SW480 (cell line): Measurements from ENCODE around the gene CSTPP1.
A peak's percentile ranks its signal among the peaks of the same experiment; 100 is the strongest.
"Not testable (repeated sequence)": the region's sequence is repeated elsewhere in the genome, so short reads cannot be mapped to it uniquely, and the experiment has no call there.

ENCODE experiments used
- DNase-seq: peaks from one replicate; pipeline ENCODE4 v3.0.0-alpha.2; 2016; ENCODE audit warnings: low spot score

CSTPP1 gene

DNA sequence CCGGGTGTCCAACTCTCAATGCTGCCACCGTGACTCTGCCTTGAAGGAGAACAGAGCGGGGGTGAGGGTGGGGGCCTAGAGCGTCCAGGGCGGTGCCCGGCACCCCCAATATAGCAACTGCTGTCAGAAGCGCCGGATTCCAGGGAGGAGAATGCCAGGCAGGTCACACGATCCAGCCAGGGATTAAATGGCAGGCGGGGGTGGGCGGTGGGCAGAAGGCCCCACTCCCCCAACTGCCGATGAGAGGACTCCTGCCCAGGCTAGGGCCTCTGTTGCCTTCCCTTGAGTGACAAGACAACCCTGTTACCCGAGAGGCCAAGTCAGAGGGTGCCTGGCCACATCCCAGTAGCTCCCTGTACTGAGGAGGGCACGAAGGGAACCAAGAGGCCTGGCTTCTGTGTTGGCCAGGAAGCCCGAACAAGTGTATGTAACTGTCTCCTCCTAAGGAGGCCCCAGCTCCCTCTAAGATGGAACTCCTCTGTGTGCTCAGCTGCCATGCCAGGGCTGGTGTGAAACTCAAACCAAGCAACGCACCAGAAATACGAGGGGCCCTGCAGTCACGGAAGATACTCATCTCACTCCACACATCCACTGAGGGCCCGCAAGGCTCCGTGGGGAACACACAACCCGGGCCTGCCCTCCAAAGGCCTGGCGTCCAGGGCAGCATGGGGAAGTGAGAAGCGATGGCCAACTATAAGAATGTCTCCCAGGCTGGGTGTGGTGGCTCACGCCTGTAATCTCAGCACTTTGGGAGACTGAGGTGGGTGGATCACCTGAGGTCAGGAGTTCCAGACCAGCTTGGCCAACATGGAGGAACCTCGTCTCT is 246.7 kb downstream of the CSTPP1 start:
- DNase-seq: no peak

DNA sequence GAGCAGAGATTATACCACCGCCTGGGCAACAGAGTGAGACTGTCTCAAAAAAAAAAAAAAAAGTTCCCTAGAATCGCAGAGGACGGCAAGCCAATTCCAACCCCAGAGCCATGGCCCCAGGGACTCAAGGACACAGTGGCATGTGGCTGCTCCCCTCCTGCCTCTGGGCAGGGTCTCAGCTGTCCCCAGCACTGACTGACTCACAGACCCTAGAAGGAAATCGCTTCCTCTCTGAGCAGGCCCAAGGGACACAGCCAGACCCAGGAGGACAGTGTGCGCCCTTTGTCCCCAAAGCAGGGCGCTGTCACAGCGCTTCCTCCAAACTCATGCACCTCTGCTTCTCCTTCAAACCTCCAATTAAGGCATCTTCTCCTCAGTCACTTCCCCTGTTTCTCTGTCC is 247.4 kb downstream of the CSTPP1 start:
- DNase-seq: no peak

DNA sequence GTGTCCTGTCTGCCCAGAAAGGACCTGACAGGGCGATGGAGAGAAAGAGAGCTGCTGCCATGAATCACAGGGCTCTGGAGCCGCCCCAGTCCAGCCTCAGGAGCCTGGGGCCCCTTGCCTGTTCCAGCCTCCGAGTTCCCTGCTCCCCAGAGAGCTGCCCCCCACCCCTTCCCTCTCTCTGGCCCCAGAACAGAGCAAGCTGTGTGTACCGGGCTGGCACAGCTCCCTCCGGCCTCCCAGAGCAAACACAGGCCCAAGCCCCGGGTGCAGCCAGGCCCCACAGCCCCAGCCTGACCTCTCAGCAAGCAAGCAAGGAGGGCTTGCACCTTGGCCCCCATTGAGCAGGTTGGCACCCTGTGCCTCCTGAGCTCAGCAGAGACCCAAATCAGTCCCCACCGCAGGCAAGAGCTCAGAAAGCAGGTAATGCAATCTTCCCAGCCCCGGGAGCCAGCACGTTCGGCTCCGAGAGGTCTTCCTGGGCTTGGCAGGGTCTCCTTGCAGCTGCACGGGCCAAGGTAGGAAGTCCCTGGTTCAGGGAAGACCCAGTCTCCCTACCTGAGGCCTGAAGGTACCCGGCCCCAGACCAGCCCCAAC is 248.2 kb downstream of the CSTPP1 start:
- no peak for DNase-seq

- DNase-seq: peak; percentile 51
These were observed 248.9 kb downstream of the CSTPP1 start for GRCh38 chr11:47185305-47186075.

- peak; percentile 48 for DNase-seq
These were observed 249.6 kb downstream of the CSTPP1 start, which contains the start of gene PACSIN3 for GRCh38 chr11:47186076-47186699. Gene PACSIN3 (minus strand): TSS chr11:47186434. CDS start chr11:47182727, 3,707 bp downstream.

DNA sequence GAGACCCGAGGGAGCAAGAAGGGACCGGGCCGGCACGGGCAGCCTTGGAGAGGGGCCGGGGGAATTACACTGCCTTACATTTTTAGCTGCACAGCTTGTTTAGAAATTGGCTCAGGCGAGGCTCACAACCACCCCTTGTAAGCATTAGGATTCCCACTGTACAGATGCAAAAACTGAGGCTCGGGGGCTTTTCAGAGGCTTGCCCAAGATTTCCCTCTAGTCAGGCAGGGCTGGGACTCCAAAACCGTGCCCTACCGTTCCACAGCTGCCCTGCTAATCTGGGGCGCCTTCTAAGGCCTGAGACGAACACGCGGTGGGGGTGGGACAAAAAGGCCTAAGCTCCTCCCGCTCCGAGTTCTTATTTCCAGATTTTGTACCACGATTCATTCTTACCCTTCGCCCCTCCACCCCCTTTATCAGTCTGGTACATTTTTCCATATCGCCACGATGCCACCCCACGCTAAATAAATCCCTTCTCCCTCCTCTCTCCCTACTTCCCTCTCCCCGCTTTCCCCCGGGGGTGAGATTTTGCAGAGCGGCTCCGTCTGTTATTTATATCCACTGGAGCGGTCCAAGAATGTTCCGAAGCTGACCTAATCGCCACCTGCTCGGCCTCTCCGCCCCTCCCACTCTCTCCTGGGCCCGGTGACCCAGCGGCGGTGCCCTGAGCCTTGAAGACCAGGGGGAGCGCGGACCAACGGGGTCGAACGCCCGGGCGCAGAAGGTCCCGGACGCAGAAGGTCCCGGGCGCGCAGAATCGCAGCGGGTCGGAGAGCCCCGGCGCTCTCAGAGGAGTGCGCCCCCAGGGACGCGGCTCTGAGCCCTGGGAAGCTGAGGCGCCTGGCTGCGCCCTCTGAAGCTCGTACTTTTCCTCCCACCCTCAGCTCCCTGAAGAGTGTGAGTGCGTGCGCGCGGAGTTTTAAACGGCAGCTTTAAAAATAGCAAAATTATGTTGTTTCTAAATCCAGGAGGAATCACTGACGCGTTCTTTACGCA is 250.4 kb downstream of the CSTPP1 start:
- no peak for DNase-seq

DNA sequence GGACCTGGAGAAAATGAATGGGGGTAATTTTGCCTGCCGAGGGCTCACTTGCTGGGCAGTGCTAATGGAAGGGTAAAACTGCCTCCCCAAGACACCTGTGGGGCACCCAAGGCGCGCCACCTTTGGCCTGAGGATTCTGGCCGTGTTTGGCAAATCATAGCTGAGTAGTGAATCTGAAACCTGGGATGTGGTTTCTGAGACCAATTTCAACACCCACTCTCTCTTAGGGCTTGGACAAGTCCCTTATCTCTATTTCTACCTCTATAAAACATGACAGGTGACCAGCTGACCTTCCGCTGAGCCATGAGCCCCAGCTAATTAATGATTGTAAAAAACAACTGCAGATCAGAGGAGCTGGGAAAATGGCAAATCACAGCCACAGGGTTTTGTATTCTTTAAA is 251.2 kb downstream of the CSTPP1 start:
- no peak for DNase-seq

GRCh38 chr11:47188259-47188658 is 251.7 kb downstream of the CSTPP1 start:
- no peak for DNase-seq

DNA sequence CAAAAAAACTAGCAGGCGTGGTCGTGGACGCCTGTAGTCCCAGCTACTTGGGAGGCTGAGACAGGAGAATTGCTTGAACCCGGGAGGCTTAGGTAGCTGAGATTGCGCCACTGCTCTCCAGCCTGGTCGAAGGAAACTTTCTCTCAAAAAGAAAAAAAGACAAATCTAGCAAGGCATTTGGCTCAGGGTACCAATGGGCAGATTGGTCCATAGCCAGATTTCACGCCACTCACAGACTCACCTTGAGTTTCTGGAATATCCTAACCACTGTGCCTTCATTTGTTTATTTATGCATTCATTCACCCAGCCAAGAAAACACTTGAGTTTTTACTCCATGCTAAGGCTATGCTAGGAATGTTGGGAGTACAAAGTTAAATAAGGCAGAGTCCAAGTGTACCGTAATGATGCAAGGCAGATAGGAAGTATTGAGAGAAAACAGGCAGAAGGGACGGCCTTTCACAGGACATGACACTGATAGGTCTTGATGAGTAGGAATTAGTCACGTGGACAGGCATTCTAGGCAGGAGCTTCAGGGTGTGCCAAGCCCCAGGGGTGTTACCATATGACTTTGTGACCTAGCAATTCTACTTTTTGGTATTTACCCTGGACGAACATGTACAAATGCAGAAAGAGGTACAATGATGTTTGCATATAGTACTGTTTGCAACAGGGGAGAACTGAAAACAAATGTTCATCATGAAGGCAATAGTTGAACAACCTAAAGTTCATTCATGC is 252.7 kb downstream of the CSTPP1 start:
- peak; percentile 49 for DNase-seq

DNA sequence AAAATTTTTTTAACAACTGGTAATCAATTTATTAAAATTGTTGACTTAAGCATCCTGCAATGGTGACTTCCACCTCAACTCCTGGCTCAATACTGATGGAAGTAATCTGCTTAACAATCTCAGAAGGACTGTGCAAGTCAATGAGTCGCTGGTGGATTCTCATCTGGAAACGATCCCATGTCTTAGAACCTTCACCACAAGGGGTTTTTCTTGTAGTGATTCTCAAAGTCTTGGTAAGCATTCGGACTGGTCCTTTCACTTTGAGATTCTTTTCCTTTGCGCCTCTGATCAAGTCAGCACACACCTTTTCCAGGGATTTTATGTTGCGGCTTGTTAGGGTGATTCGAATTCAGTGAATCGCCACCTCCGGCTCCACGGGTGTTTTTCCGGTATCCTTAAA is 254.6 kb downstream of the CSTPP1 start:
- DNase-seq: not testable (repeated sequence)

- DNase-seq: no peak
These were observed 255.6 kb downstream of the CSTPP1 start for GRCh38 chr11:47192111-47192510.

DNA sequence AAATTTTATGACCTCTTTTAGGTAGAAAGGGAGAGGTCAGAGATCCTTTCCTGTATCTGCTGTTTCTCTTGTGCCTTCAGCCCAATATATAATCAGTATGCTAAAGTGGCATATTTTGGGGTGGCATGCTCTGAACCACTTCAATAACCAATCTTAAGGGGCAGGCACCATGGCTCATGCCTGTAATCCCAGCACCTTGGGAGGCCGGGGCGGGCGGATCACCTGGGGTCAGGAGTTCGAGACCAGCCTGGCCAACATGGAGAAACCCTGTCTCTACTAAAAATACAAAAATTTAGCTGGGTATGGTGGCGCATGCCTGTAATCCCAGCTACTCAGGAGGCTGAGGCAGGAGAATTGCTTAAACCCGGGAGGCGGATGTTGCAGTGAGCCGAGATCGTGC is 261.6 kb downstream of the CSTPP1 start:
- DNase-seq: not testable (repeated sequence)

GRCh38 chr11:47201015-47201414 is 264.5 kb downstream of the CSTPP1 start:
- no peak for DNase-seq

DNA sequence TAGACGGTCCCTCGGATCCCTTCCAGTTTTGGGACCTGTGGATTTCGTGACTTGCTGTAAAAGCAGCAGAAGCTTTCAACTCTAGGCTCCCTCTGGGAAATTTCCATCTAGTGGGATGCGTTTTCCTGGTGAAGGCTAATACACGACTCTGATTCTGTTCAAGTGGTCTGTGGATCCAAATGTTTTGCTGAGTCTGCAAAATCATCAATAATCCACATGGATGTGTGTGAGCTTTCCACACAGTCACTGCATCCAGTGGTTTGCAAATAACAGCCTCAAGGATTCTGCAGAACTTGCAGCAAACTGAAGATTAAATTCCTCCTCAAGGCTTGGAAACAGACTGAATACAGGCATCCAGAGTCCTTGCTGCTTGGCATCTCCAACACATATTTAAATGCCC is 266.0 kb downstream of the CSTPP1 start:
- no peak for DNase-seq

DNA sequence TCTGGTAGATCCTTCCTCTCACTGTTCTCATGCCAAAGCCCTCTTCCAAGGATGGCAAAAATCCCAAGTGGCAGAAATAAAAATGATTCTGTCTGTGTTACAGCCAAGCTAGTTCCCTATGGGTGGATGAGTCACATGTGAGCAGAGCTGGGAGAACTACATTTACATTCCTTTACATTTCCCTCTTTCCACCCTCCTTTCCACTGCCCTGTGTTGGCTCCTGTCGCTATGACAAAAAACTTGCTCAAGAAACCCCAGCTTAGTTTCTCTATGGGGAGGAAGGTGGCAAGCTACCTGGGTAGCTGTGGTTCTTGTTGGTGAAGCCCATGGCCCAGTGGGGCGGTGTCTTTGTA is 268.1 kb downstream of the CSTPP1 start:
- peak; percentile 30 for DNase-seq

GRCh38 chr11:47206577-47206976 is 270.0 kb downstream of the CSTPP1 start:
- DNase-seq: not testable (repeated sequence)

DNA sequence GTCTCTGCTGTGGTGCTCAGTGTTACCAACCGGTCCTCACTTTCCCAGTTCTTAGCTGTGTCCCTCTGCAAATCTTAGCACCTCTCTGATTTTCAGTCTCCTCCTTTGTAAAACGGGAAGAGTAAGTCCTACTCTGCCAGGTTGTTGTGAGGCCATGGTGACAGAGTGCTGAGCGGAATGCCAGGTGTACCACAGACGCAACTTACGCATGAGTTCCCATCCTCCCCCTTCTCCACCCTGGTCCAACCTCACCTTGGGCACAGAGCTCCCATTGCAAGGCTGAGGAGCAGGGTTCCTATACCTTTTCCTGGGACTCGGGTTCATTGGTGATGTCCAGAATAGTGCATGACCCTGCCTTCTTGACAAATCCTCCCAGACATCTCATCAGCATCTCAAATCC is 270.9 kb downstream of the CSTPP1 start:
- no peak for DNase-seq

DNA sequence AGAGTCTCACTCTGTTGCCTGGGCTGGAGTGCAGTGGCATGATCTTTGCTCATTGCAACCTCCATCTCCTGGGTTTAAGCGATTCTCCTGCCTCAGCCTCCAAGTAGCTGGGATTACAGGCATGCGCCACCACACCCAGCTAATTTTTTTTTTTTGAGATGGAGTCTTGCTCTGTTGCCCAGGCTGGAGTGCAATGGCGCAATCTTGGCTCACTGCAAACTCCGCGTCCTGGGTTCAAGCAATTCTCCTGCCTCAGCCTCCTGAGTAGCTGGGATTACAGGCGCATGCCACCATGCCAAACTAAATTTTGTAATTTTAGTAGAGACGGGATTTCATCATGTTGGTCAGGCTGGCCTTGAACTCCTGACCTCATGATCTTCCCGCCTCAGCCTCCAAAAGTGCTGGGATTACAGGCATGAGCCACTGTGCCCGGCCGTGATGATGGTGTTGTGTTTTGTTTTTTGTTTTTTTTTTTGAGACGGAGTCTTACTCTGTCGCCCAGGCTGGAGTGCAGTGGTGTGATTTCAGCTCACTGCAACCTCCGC is 271.5 kb downstream of the CSTPP1 start:
- not testable (repeated sequence) for DNase-seq

GRCh38 chr11:47208628-47209027 is 272.1 kb downstream of the CSTPP1 start:
- DNase-seq: no peak
